GM12872 (cell line): ENCODE measurements around the gene IFT43.

Source experiments
- CTCF ChIP-seq: IDR thresholded peaks from 3 replicates; pipeline ENCODE4 v1.5.1; 2011; ENCODE audit warnings: low read depth, mild to moderate bottlenecking, low read length, moderate library complexity; ENCODE audit not compliant: insufficient read depth

IFT43 gene

DNA sequence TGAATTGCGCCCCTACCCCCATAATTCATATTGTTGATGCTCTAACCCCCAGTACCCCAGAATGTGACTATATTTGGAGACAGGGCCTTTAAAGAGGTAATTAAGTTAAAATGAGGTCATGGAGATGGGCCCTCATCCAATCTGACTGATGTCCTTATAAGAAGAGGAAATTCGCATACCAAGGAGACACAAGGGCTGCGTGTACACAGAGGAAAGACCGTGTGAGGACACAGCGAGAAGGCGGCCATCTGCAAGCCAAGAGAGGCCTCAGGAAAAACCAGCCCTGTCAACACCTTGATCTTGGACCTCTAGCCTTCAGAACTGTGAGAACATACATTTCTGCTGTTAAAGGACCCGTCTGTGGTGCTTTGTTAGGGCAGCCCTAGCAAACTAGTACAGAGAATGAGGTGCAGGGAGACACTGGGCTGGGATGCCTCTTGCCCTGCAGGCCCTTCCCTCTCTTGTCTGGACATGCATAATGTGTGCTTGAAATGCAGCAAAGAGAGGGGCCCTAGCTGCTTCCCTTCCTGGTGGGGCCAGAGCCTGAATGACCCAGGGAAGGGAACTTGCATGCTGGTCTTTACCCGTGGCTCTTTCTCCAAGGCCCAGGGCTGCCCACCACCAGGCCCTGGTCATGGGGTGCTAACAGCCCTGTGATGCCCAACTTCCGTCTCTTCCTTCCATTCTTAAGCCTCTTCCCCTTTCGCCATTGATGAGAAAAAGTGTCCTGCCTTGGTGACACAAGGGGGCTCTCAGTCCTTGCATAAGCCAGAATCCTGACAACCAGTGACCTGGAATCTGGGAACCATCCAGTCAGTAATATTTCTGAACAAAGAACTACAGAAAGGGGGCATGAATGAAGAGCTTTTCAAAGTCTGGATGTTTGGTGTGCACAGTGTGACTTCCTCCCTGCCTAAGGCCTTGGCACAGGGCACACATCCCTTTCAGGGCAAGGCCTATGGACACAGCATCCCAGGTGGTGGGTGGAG lies 116.1 kb downstream of the IFT43 start:
- TF ChIP-seq CTCF, result no peak

- no peak for TF ChIP-seq CTCF
Measured at GRCh38 chr14:76104802-76105355, 119.3 kb downstream of the IFT43 start.

DNA sequence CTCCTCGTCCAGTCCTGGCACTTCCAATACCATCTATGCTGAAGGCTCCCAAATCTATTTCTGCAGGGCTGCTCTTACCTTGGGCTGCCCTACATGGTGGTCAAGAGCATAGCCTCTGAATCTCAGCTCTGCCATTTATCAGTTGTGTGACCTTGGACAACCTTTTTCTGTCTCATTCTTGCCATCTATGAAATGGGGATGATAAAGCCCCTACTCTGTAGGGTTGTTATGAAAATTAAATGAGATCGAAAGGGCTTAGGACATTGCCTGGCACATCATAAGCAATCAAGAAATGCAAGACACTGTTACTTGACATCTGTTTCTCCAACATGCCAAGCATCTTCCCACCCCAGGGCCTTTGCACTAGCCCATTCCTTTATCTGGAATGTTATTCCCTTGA lies 120.6 kb downstream of the IFT43 start:
- no peak for TF ChIP-seq CTCF

DNA sequence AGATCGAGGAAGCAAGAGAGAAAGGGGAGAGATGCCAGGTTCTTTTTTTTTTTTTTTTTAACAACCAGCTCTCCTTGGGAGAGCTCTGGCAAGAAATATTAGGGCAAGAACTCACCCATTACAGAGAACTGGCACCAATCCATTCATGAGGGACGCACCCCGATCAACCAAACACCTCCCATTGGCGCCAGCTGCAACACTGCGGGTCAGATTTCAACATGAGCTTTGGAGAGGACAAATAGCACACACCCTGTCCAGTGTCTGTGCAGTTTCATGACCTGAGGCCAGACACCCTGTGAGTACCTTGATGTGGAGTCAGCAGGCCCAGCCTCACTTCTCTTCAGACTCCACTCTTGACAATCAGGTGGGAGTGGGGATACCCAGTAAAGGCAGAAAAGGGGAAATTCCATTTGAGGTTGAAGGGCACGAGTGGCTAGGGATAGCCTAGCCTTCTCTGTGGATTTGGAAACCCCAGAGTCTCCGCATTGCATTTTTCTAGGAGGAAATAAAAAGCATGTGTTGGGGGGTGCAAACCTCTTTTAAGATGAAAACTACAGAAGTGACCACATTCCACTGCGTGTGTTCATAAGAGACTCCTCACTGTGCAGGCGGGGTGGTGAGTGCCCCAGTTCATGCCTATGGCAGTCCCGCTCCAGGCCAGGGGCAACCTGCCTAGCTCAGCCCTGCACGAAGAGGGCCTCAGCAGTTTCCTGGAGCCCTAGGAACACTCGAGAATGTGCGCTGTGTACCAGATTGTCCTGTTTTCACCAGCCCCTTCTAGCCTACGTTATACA lies 123.7 kb downstream of the IFT43 start:
- TF ChIP-seq CTCF, result no peak

- TF ChIP-seq CTCF, result no peak
Measured at GRCh38 chr14:76112889-76113624, 127.5 kb downstream of the IFT43 start.

DNA sequence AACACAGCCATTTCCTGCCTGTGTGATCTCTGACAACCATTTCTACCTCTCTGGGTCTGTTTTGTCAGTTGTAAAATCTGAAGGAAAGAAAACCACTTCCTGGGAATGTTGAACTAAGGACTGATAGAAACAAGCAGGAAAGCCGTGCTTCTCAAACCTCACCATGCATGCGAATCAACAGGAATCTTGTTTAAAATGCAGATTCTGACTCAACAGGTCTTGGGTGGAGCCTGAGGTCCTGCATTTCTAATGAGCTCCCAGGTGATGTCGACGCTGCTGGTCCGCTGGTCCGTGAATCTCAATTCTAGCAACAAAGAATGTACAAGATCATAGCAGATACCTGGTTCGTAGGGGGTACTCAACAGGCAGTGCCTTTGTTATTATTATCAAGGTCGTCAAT lies 128.1 kb downstream of the IFT43 start:
- TF ChIP-seq CTCF, result no peak
